ENCODE data around the gene IRX5.

Gene IRX5

GRCh38 chr16:54939510-54940278 lies 9.0 kb downstream of the IRX5 start:
- FAIRE-seq (no peak), DNase-seq (ENCODE audit: insufficient read length, low spot score) (no peak)
- TF ChIP-seq CTCF (IDR thresholded peaks at IDR 0.05; ENCODE audit: insufficient read depth, missing control alignments) = no peak

GRCh38 chr16:54940279-54940604 lies 9.6 kb downstream of the IRX5 start:
- FAIRE-seq (no peak), DNase-seq (ENCODE audit: insufficient read length, low spot score) (no peak)

GRCh38 chr16:54942353-54942943 lies 11.8 kb downstream of the IRX5 start:
- TF ChIP-seq CTCF (IDR thresholded peaks at IDR 0.05; ENCODE audit: insufficient read depth, missing control alignments) = no peak
- FAIRE-seq (no peak), DNase-seq (ENCODE audit: insufficient read length, low spot score) (no peak)

More at GRCh38 chr16:54940279-54940604, 9.6 kb downstream of the IRX5 start:
- TF ChIP-seq CTCF (IDR thresholded peaks at IDR 0.05; ENCODE audit: insufficient read depth, missing control alignments) = no peak

GRCh38 chr16:54944002-54944401 lies 13.3 kb downstream of the IRX5 start:
- FAIRE-seq (no peak), DNase-seq (ENCODE audit: insufficient read length, low spot score) (no peak)
- TF ChIP-seq CTCF (IDR thresholded peaks at IDR 0.05; ENCODE audit: insufficient read depth, missing control alignments) = no peak

- DNase-seq (ENCODE audit: insufficient read length, low spot score) (no peak), FAIRE-seq (no peak)
- no peak for TF ChIP-seq CTCF (IDR thresholded peaks at IDR 0.05; ENCODE audit: insufficient read depth, missing control alignments)
These were observed 14.4 kb downstream of the IRX5 start for GRCh38 chr16:54945063-54945462.

- DNase-seq (ENCODE audit: insufficient read length, low spot score) (no peak), FAIRE-seq (no peak)
- TF ChIP-seq CTCF (IDR thresholded peaks at IDR 0.05; ENCODE audit: insufficient read depth, missing control alignments) = no peak
These were observed 16.2 kb downstream of the IRX5 start for GRCh38 chr16:54946909-54947308.

GRCh38 chr16:54947616-54948015 lies 17.0 kb downstream of the IRX5 start:
- no peak for DNase-seq (ENCODE audit: insufficient read length, low spot score)
- FAIRE-seq = no peak
- TF ChIP-seq CTCF (IDR thresholded peaks at IDR 0.05; ENCODE audit: insufficient read depth, missing control alignments) = no peak

All from D721Med (cell line).